Stomach (tissue), 4 donors: ENCODE data around the gene FBXW8.

Source experiments
- EP300 ChIP-seq: sonication (generic); formaldehyde crosslinking; IDR thresholded peaks from one replicate; pipeline ENCODE4 v1.6.1; 2017; ENCODE audit warnings: antibody characterized with exemption
- POLR2A ChIP-seq, 4 donors: fragments of 450-650 bp; IDR thresholded peaks; one replicate each; pipeline ENCODE4 v1.6.1; 2016; ENCODE audit warnings: antibody characterized with exemption in 4 of 4, control low read depth in 2 of 4, mild to moderate bottlenecking in 1 of 4, moderate library complexity in 1 of 4
- POLR2AphosphoS5 ChIP-seq, 3 donors: sonication (generic); formaldehyde crosslinking; IDR thresholded peaks; one replicate each; pipeline ENCODE4 v1.6.1; 2016; ENCODE audit warnings: antibody characterized with exemption in 3 of 3
- TF ChIP-seq, protein P1 (sequence below), 7 experiments: fragments of 450-650 bp in 4 of 7; fragments of 200-600 bp in 3 of 7; sonication (generic) in 3 of 7; IDR thresholded peaks; one replicate each; pipeline ENCODE4 v1.5.1; 2016 to 2019; ENCODE audit warnings: antibody characterized with exemption in 7 of 7, control low read depth in 2 of 7, mild to moderate bottlenecking in 1 of 7

DNA sequence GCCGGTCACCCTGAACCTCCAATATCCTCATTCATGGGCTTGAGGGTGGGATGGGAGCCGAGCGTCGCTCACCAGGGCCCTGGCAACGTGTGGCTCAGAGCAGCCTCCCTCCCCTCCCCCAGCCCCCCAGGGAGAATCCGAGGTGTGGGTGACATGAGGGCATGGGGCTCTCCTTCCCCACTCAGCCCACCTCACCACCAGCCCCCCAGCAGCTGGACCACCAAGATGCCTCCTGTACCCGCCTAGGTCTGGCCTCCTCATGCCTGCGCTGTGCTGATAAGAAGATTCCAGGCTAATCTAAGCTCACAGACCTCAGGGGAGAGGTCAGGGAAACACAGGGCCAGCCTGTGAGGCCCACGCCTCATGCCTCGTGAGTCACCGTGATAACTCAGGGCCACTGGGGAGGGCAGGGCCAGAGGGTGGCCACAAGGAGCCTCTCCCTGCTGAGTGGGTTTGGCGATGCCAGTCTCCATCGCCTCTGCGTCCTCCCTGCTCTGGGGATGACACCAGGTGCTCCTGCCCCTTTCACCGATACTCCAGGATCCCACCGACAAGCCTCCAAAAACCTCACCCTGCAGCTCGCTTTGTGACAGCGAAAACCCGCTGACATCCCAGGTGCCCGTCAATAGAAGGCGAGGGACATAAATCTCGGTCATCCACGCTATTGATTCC, 131.6 kb downstream of the FBXW8 start:
- TF ChIP-seq, protein P1, sequence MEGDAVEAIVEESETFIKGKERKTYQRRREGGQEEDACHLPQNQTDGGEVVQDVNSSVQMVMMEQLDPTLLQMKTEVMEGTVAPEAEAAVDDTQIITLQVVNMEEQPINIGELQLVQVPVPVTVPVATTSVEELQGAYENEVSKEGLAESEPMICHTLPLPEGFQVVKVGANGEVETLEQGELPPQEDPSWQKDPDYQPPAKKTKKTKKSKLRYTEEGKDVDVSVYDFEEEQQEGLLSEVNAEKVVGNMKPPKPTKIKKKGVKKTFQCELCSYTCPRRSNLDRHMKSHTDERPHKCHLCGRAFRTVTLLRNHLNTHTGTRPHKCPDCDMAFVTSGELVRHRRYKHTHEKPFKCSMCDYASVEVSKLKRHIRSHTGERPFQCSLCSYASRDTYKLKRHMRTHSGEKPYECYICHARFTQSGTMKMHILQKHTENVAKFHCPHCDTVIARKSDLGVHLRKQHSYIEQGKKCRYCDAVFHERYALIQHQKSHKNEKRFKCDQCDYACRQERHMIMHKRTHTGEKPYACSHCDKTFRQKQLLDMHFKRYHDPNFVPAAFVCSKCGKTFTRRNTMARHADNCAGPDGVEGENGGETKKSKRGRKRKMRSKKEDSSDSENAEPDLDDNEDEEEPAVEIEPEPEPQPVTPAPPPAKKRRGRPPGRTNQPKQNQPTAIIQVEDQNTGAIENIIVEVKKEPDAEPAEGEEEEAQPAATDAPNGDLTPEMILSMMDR (IDR thresholded peaks at IDR 0.05): no peak
- no peak for TF ChIP-seq POLR2A (IDR thresholded peaks at IDR 0.05)
- peak in 2 of 3 donors; percentile 65 to 83 for TF ChIP-seq POLR2AphosphoS5 (IDR thresholded peaks at IDR 0.05)
- no peak for TF ChIP-seq EP300
